KBM-7 (cell line): ENCODE data around the gene RAB24.
"Not testable (repeated sequence)": the region's sequence is repeated elsewhere in the genome, so short reads cannot be mapped to it uniquely, and the experiment has no call there.

Experiments used
- DNase-seq: peaks from one replicate; pipeline ENCODE4 v3.0.0-alpha.2; 2015
- in situ Hi-C: fragments of 300-500 bp; cut with MboI; formaldehyde crosslinking; loops from 2 replicates; pipeline ENCODE4 v1.14.3; 2020; ENCODE audit warnings: low sequenced_read_pairs, low pct_unique_long_range_greater_than_20kb, mixed read lengths

The RAB24 gene

GRCh38 chr5:177303121-177303924 is at the start of gene RAB24, which contains the start of gene PRELID1:
Gene RAB24 (minus strand): TSS chr5:177303719. CDS start chr5:177303288, 431 bp downstream.
Gene PRELID1 (plus strand): TSS chr5:177303799. CDS start chr5:177303986, 187 bp downstream.
- DNase-seq, result peak; percentile 82
- in situ Hi-C loops, result no loop called here

DNA sequence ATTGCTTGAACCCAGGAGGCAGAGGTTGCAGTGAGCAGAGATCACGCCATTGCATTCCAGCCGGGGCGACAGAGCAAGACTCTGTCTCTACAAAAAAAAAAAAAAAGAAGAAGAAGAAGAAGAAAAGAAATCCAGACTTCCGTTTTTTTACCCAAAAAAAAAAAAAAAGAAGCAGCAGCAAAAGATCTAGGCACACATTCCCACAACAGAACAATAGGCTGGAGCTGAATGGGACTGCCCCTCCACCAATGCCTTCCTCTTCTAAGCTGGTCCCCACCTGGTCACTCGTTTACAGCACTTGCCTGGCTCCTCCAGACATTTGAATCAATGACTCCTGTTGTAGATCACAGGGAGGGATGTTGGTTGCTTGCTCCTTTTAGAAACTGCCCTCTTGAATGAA is 49.6 kb upstream of the RAB24 start:
- in situ Hi-C loops, result no loop called here
- peak; percentile 83 for DNase-seq

DNA sequence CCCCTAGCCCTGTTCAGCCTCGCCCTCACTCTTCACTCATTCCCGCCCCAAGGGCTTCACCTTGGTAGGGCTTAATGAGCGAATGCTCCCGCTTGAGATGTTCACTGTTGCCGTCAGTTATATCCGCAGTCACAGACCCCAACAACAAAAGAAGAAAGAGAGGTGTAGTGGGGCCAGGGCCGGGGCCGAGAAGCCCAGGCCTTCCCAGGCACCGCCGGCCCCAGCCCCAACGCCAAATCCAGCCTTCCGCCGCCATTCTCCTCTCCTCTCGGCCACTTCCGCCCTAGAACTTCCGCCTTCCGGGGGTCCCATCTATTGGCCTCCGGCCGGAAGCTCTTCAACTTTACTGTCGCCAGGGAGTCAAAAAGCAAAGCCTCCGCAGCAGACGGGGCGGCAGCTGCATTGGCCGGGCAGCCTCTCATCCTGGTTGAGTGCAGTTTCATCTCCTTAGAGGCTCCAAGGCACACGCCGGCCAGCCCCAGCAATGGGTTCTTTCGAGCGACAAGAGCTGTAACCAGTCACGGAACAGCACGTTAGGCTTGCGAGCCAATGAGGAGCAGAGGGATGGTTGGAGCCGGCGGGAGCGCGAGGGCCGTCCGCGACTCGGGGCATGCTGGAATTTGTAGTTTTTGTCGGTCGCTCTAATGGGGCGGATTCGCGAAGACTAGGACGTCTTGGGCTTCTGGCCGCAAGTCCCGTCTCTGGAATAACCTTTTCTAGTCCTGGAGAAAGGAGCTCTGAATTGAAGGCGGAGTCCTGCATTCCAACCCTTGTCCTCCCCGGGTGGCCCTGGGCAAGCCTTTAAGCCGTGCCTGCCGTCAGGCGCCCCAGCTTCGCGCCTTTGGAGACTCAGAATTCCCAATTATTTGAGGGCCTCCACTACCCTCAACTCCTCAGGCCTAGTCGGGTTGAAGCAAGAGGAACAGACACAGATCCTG is 48.1 kb upstream of the RAB24 start, which contains the start of gene LMAN2:
LMAN2 (minus strand) TSS at position 277 of the 938 bp plus-strand sequence; CDS start at position 256, 21 bp downstream.
- in situ Hi-C loops, result no loop called here
- DNase-seq, result peak; percentile 97

GRCh38 chr5:177350776-177351391 is 47.4 kb upstream of the RAB24 start:
- in situ Hi-C loops, result no loop called here
- DNase-seq, result no peak

DNA sequence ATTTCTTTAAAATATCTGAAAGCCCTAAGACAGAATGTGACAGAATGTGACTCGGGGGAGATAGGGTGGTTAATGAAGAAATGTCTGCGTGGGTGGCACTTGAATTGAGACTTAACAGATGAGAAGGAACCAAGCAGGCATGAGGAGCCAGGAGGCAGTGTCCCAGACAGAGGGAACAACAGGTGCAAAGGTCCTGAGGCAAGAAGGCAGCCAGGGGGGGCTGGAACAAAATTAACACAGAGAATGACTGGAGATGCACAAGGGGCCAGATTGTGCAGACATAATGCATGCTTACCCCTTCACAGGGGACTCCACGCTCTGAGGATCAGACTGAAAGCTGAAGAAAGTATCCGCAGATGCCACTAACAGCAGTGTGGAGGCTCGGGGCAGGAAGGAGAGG is 46.2 kb upstream of the RAB24 start:
- no peak for DNase-seq
- in situ Hi-C loops, result no loop called here

GRCh38 chr5:177349362-177349647 is 45.8 kb upstream of the RAB24 start:
- in situ Hi-C loops, result no loop called here
- DNase-seq, result no peak

GRCh38 chr5:177347699-177348098 is 44.2 kb upstream of the RAB24 start:
- in situ Hi-C loops, result no loop called here
- DNase-seq, result no peak

DNA sequence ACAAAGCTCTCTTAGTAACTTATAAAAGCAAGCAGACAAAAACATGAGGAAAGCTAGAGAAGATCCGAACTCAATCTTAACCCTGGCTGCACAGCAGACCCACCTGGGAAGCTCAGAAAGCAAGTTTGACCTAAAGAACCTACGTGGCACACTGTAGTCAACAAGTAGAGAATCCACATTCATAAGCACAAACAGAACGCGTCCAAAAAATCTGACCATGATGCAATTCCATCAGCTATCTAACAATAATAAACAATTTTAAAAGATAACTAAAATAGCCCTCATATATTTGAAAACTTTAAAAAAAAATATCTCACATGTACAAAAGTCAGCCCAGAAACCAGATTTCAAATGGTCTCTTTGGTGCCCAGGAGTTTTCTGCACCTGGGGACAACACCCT is 43.3 kb upstream of the RAB24 start:
- in situ Hi-C loops, result no loop called here
- no peak for DNase-seq

GRCh38 chr5:177344891-177345290 is 41.4 kb upstream of the RAB24 start:
- in situ Hi-C loops, result no loop called here
- no peak for DNase-seq

GRCh38 chr5:177343777-177344176 is 40.3 kb upstream of the RAB24 start:
- no peak for DNase-seq
- in situ Hi-C loops, result no loop called here

DNA sequence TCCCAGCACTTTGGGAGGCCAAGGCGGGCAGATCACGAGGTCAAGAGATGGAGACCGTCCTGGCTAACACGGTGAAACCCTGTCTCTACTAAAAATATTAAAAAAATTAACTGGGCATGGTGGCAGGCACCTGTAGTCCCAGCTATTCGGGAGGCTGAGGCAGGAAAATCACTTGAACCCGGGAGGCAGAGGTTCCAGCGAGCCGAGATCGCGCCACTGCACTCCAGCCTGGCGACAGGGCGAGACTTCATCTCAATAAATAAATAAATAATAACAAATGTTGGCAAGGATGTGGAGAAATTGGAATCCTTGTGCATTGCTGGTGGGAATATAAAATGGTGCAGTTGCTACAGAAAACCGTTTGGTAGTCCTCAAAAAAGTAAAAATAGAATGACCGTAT is 39.5 kb upstream of the RAB24 start:
- in situ Hi-C loops, result not testable (repeated sequence)

DNA sequence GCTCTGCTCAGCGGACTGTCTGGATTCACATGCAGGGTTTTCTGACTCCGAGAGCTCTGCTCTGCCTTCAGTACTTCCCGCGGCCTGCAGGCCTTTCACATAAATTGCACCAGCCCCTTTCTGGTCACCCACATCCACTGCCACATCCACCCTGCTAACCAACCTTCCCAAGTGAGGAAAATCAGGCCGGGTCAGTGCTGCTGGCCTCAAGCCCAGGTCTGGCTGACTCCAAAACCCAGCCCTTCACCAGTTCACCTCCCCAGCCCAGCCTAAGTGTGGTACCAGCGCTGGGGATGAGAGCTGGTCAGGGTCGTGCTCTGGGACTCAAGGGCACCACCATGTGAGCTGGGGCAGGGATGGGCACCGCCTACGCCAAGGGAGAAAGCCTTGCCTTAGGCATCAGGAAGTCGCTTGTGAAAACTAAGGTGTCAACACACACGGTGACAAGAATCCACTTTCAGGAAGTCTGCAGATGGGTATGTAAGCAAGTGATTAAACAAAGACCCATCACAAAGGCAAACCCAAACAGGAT is 35.7 kb upstream of the RAB24 start:
- DNase-seq, result no peak
- in situ Hi-C loops, result no loop called here

More for the DNA sequence above, 39.5 kb upstream of the RAB24 start:
- DNase-seq, result not testable (repeated sequence)

GRCh38 chr5:177338251-177339106 is 35.0 kb upstream of the RAB24 start:
- in situ Hi-C loops, result no loop called here
- no peak for DNase-seq

DNA sequence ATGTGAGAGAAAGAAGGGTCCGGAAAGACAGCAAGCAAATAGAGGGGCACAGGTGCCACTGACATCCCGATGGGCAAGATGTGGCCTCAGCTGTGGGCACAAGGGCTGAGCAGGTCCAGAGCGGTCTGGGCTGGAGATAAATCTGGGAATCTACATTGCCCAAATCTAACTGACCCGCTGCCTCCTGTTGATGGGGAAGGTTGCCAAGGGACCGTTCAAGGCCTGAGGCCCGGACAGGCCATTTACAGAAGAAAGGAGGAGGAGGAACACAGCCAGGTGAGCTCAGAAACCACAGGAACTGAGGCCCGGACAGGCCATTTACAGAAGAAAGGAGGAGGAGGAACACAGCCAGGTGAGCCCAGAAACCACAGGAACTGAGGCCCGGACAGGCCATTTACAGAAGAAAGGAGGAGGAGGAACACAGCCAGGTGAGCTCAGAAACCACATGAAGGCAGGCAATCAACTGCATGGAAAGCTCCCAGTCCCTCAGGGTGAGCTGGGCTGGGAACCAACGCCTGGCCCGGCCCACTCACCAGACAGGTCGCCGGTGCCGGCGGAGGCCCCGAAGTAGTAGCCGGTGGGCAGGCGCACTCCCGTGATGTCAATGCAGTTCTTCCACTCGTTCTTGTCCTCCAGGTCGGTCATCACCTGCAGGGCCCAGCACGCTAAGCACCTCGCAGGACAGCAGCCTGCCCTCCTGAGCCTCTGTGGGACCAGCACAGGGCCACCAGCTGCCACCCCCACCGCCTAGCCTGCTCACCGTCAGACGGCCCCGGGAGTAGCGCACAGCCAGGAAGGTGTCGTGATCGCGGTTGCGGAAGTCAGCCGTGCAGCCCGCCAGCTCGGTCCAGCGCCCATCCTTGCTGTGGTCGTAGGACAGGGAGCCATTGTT is 33.3 kb upstream of the RAB24 start:
- no peak for DNase-seq
- in situ Hi-C loops, result no loop called here

DNA sequence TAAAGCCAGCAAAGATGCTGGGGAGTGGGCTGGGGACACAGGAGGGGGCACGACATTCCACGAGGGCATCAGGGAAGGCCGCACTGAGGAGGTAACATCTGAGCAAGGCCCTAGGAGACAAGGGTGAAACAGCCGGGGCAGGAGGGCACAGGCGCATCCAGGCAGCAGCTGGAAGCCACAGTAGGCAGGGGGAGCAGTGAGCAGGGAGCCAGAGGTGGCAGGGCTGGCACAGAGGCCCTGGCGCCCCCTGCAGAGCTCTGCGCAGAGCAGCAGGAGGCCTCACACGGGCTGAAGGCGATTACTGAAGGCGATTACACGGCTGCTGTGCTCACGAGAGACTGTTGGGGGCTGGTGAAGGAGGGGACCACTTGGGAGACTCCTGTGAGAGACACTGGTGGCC is 32.6 kb upstream of the RAB24 start:
- in situ Hi-C loops, result no loop called here
- peak; percentile 58 for DNase-seq

DNA sequence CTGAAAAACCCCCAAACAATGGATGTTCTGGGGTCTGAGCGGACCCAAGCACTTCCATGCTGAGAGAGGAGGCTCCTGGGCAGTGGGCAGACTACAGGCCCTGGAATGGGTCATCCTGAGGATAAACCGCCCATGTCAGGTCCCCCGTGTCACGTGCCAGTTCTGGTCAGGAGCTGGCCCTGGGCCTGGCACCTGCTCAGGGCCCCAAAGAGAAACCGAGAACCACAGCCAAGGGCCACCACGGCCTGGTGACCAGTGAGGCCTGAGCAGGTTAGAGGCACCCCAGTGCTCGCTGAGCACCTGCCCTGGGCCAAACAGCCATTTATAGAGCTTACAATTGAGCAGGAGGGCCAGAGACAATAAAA is 32.2 kb upstream of the RAB24 start:
- in situ Hi-C loops, result no loop called here
- no peak for DNase-seq

DNA sequence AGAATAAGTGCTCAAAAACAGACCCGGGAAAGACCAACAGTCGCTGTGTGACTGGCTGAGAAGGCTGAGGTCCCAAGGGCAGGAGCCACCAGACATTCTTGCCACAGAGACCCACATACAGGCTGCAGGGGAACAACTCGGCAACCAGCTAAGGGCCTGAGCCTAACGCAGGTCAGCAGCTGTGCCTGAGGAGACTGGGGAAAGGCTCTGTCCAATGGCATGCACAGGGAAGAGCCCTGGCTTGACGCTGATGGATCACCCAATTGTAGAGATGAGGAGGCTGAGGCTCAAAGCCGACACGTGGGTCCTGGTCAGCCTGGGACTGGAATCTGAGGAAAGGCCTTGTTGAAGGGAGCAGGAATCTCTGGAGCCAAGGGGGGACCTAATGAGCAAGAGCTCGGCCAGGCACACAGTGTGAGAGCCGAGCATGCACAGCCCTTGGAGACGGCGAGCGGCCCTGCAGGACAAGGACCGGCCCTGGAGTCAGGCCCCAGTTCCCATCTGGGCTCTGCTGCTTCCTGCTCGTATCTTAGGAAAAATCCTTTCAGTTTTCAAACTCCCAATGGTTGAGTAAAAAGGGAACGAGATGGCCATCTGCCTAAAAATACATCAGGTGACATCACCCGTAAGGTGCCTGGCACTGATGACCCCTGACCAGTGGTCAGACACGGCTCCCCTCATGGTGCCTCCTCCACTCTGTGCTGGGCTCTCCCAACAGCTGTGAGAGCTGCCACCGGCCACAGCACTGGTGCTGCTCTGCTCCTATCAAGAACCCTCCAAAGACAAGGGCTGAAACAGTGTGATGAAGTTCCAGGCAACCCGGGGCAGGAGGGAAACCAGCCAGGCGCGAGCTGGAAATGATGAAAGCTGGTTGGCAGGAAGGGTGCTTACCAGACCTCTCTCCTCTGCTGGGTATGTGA is 31.5 kb upstream of the RAB24 start:
- no peak for DNase-seq
- in situ Hi-C loops, result no loop called here
